ENCODE results near the gene REXO1.
"Not testable (repeated sequence)": the region's sequence is repeated elsewhere in the genome, so short reads cannot be mapped to it uniquely, and the experiment has no call there.

The REXO1 gene

DNA sequence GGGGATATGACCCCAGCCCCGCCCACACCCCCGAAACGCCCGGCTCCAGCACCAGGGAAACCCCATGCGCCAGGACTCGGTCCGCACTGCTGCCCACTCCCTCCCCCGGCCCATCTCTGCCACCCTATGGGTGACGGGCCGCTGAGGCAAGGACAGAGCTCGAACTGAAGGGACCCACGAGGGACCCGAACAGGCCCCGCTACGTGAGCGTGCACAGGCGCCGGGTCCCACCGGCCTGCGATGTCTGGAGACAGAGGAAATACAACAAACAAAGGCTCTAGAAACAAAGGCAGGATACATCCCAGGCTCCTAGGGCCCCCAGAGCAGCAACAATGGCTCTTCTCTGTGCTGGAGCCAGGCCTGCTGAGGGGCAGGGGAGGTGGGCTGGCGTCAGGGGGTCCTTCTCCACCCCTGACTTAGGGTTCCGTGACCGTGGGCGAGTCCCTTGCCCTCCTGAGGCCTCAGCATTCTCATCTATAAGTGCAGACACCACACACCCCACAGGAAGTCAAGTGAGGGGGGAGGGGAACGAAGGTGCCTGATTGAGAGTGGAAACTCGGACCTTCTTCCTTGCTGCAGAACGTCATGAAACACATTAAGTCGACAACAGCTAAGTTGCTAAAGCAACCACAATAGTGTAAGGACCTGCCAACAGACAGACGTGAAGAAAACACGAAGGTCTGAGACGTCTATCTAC is 34.0 kb upstream of the REXO1 start:
- Histone ChIP-seq H3K4me1 (ENCODE audit: control insufficient read depth, insufficient read depth, low read length) (peaks cover 21% of the 10 kb centered on the region), H3K36me3 (ENCODE audit: control insufficient read depth, insufficient read depth, low read length) (no peaks in the 10 kb centered on the region), H3K27me3 (ENCODE audit: control insufficient read depth, insufficient read depth, low read length) (no peaks in the 10 kb centered on the region), H3K9ac (ENCODE audit: low read length) (peak overlapping the region; percentile 15), H3K4me3 (ENCODE audit: low read length) (no peak overlapping the region), H3K9me3 (ENCODE audit: control insufficient read depth, low read length) (no peaks in the 10 kb centered on the region)

DNA sequence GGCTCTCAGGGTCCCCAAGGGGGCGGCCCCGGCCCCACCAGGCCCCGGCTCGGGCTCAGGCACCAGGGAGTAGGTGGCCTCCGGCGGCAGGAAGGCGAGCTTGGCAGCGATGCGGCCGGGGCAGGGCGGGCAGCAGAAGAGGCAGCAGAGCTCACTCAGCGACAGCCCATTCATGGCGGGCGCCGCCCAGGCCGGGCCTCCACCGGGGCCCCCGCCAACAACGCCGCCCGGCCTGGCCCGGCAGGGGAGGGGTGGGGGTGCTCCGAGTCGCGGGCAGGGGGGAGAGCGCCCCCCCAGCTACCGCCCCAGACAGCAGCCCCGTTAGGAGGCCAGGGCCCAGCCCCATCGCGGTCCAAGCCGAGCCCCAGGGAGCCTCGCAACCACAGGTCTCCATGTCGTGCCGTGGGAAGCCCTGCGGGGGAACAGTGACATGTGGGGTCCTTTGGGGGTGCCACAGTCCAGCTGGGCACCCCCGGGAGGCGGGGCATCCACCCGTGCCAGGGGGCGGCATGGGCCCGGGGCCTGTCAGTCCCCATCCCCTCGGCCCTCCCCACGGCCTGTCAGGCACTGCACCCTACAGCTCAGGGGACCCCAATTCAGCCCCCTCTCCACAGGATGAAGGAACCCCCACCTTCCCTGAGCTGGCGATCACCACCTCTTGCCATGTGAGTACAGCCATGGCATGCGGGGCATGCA is 33.3 kb upstream of the REXO1 start:
- H3K9me3 ChIP-seq (ENCODE audit: control insufficient read depth, low read length); H3K36me3 ChIP-seq (ENCODE audit: control insufficient read depth, insufficient read depth, low read length); H3K4me3 ChIP-seq (ENCODE audit: low read length); H3K27me3 ChIP-seq (ENCODE audit: control insufficient read depth, insufficient read depth, low read length); H3K9ac ChIP-seq (ENCODE audit: low read length): not testable (repeated sequence)
- H3K4me1 ChIP-seq (ENCODE audit: control insufficient read depth, insufficient read depth, low read length), result peaks cover 24% of the 10 kb centered on the region

DNA sequence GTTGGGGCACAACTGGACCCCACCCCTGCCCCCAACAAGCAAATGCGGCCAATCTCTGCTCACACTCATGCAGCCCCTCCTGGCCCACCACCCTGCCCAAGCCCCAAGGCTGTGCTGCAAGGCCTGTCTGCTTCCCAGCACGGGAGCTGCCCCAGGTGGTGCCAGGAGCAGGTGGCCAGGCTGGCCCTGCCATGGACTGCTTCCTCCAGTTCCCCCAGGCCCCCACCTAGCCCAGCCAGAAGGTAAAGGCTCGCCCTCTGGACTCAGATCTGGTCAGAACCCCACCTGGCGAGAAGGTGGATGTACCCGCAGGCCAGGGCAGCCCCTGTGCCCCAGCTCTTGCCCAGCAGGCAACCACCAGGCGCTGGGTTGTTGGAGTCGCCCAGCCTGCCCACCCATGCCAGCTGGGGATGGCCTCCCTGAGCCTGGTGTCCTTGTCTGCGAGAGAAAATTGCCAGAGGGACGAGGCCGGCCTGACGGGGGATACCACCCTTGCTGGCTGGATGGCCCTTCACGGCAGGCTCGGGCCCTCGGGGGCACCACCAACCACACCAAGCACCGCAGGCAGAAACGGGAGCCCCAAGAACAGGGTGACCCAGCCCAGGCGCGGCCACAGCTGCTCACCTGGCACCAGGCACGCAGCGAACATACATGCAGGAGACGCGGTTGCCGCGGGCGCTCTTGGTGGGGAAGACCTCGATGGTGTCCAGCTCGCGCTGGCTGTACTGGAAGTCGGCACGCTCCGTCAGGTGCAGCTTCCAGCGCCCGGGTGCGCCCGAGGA is 32.5 kb upstream of the REXO1 start:
- no peak overlapping the region for H3K4me3 ChIP-seq (ENCODE audit: low read length)
- no peak overlapping the region for H3K9ac ChIP-seq (ENCODE audit: low read length)
- H3K4me1 ChIP-seq (ENCODE audit: control insufficient read depth, insufficient read depth, low read length), result peaks cover 29% of the 10 kb centered on the region
- no peaks in the 10 kb centered on the region for H3K27me3 ChIP-seq (ENCODE audit: control insufficient read depth, insufficient read depth, low read length)
- H3K9me3 ChIP-seq (ENCODE audit: control insufficient read depth, low read length), result no peaks in the 10 kb centered on the region
- no peaks in the 10 kb centered on the region for H3K36me3 ChIP-seq (ENCODE audit: control insufficient read depth, insufficient read depth, low read length)

DNA sequence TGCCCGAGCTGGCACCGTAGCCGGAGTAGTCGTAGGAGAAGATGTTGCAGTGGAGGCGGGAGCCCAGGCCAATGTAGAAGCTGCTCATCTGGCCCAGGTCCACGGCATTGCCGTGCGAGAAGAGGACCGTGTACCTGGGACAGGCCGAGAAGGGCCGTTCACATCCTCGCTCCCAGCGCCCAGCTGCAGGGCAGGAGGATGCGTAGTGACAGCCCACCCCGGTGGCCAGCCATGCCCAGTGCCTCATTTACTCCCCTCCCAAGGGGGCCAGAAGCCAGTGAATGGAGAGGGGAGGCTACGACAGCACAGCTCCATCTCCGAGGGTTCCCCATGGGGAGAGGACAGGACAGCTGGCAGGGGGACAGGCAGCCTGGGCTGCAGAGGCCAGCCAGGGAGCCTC is 31.7 kb upstream of the REXO1 start:
- H3K9ac ChIP-seq (ENCODE audit: low read length); H3K4me3 ChIP-seq (ENCODE audit: low read length); H3K27me3 ChIP-seq (ENCODE audit: control insufficient read depth, insufficient read depth, low read length); H3K9me3 ChIP-seq (ENCODE audit: control insufficient read depth, low read length); H3K36me3 ChIP-seq (ENCODE audit: control insufficient read depth, insufficient read depth, low read length): not testable (repeated sequence)
- peaks cover 29% of the 10 kb centered on the region for H3K4me1 ChIP-seq (ENCODE audit: control insufficient read depth, insufficient read depth, low read length)

DNA sequence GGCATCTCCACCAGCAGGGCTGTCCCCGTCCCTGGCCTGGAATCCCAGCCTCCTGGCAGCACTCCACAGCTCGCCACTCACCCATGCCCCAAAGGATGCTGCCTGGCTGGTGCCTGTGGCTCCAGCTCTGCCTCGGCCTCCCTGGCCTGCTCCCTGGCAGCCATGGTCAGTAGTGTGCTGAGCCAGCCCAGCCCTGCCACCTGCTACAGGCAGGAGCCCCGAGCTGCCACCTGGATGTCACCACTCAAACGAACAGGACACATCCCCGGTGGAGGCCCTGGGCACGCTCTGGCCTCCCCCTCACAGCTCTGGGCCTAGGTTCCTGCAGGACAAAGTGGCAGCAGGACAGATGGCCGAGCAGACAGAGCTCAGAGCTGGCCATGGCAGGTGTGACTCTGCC is 30.3 kb upstream of the REXO1 start:
- H3K36me3 ChIP-seq (ENCODE audit: control insufficient read depth, insufficient read depth, low read length); H3K27me3 ChIP-seq (ENCODE audit: control insufficient read depth, insufficient read depth, low read length); H3K9ac ChIP-seq (ENCODE audit: low read length); H3K9me3 ChIP-seq (ENCODE audit: control insufficient read depth, low read length); H3K4me3 ChIP-seq (ENCODE audit: low read length): not testable (repeated sequence)
- H3K4me1 ChIP-seq (ENCODE audit: control insufficient read depth, insufficient read depth, low read length), result peaks cover 28% of the 10 kb centered on the region

DNA sequence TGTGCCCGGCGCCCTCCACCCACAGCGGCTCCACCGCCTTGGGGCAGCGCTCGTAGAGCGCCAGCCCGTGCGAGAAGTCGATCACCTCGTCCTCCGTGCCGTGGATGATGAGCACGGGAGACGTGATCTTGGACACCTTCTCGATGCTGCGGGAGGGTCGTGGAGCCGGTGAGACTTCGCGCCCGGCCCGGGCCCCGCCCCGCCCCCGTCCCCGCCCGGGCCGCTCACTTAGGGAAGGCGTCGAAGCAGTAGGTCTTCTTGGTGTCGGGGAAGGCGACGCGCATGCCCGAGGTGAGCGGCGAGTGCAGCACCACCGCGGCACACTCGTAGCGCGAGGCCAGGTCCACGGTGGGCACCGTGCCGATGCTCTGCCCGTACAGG is 29.0 kb upstream of the REXO1 start:
- H3K4me3 ChIP-seq (ENCODE audit: low read length), result not testable (repeated sequence)

DNA sequence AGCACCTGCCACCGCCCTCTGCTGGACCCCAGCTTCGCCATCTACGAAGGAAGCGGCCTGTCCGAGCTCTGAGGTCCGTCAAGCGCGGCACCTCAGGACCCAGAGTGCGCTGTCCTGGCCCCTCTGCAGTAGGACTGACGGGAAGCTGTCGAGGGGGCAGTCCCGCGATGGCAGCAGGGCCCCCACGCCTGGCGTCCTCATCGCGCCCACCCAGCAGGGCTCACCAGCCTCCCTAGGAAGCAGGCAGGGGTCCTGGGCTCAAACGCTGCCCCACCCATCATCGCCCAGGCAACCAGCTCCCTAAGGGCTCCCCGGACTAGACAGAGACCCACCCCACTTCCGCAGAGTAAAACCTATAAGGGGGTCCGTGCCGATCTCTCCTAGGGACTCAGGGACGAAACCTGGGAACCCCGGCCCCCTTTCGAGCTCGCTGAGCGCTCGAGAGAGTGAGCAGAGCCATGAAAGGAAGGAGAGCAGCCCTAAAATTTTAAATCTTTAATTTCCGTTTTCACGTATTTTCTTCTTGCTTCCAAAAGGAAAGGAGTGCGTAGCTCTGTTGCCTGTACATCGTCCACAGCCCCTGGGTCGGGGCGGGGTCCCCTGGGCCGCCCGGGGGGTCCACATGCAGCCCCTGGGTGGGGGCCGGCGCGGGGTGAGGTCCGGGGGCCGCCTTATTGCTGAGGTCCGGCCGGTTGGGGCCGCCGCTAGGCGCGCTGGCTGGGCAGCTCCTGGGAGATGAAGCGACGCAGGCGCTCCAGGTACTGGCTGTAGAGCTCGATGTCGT is 28.4 kb upstream of the REXO1 start:
- Histone ChIP-seq H3K9ac (ENCODE audit: low read length) (peak overlapping the region; percentile 87), H3K4me1 (ENCODE audit: control insufficient read depth, insufficient read depth, low read length) (peaks cover 32% of the 10 kb centered on the region)
- not testable (repeated sequence) for H3K9me3 ChIP-seq (ENCODE audit: control insufficient read depth, low read length); H3K4me3 ChIP-seq (ENCODE audit: low read length); H3K27me3 ChIP-seq (ENCODE audit: control insufficient read depth, insufficient read depth, low read length); H3K36me3 ChIP-seq (ENCODE audit: control insufficient read depth, insufficient read depth, low read length)

More for the DNA sequence above, 29.0 kb upstream of the REXO1 start:
- not testable (repeated sequence) for H3K9me3 ChIP-seq (ENCODE audit: control insufficient read depth, low read length); H3K27me3 ChIP-seq (ENCODE audit: control insufficient read depth, insufficient read depth, low read length); H3K36me3 ChIP-seq (ENCODE audit: control insufficient read depth, insufficient read depth, low read length); H3K9ac ChIP-seq (ENCODE audit: low read length)
- peaks cover 28% of the 10 kb centered on the region for H3K4me1 ChIP-seq (ENCODE audit: control insufficient read depth, insufficient read depth, low read length)

DNA sequence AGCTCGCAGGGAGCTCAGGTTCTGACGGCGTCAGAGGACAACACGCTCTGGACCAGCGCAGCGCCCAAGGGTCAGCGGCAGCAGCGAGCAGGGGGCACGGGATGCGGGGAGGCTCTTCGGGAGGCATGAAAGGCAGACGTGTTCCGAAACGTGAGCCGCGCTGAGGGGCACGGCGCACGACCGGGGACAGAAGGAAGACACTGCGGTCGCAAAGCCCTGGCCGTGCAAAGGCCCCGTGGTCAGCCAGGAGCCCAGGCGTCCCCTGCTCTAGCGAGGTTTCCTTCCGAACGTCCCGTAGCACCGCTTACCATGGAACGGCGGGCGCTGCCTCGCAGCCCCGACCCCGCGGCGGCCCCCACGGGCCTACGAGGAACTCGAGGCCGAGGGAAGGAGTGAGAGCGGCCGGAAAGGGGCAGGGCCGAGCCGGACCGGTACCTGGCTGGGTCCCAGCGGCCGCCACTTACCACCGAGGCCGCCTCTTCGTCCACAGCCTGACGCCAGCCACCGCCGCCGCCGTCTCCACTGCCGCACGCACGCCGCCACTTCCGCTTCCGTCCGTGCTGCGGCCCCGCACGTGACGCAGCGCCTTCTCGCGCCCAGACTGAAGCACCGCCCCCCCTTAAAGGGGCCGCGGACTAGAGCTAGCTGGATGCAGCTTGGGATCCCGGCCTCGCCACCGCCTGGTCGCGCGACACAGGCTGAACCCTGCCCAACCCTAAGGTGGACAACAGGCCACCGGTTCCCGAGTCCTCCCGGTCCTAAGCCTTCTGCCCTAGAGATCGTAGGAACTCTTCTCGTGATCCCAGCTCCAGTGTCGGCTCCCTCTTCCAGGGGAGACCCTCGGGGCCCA is 27.6 kb upstream of the REXO1 start:
- Histone ChIP-seq H3K27me3 (ENCODE audit: control insufficient read depth, insufficient read depth, low read length) (no peaks in the 10 kb centered on the region), H3K9ac (ENCODE audit: low read length) (peak overlapping the region; percentile 87), H3K36me3 (ENCODE audit: control insufficient read depth, insufficient read depth, low read length) (no peaks in the 10 kb centered on the region), H3K4me1 (ENCODE audit: control insufficient read depth, insufficient read depth, low read length) (peaks cover 37% of the 10 kb centered on the region), H3K9me3 (ENCODE audit: control insufficient read depth, low read length) (no peaks in the 10 kb centered on the region), H3K4me3 (ENCODE audit: low read length) (peak overlapping the region; percentile 93)

DNA sequence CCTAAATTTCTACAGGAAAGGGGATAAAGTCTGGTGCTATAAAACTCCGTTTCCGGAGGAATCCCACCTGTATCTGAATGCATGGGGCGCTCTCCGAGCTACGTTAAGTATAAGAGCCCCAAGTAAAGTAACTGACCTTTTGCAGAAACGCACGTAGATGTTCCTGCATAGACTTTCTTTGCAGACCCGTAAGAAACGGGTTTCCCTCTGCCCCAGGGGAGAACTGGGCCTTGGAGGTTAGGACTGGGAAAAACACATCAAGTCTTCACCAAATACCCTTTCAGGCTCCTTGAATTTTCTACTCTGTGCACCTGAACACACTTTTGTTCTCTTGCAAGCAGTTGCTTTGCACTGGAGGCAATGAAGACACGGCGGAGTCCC is 27.0 kb upstream of the REXO1 start:
- Histone ChIP-seq H3K9ac (ENCODE audit: low read length) (peak overlapping the region; percentile 87), H3K4me1 (ENCODE audit: control insufficient read depth, insufficient read depth, low read length) (peaks cover 37% of the 10 kb centered on the region)

DNA sequence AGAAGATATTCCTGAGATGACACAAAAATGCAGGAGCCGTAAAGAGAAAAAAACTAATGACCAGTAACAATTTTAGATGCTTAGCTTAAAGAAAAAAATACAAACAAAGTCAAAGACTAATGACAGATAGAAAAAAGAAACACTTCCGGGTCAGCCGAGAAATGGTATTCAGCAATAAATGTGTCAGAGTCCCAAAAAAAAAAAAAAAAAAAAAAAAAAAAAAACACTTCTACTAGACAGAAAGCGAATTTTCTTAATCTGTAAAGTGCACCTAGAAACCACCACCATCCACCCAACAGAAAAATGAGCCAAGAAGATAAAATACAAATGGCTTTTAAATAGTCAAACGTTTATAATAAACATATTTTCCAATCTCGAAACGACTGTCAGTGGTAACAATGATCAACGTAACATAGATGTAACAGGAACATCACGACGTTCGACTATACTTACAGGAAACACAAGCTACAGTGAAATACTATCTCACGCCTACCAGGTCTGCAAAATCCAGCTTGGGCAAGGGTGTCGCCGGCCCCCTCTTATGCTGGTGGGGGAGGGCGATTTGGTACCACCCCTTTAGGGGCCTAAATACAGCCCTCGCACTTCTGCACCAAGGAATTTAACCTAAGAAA is 26.4 kb upstream of the REXO1 start:
- H3K4me3 ChIP-seq (ENCODE audit: low read length), result peak overlapping the region; percentile 93
- no peak overlapping the region for H3K9ac ChIP-seq (ENCODE audit: low read length)

More for the DNA sequence above, 27.0 kb upstream of the REXO1 start:
- H3K4me3 ChIP-seq (ENCODE audit: low read length), result peak overlapping the region; percentile 93
- H3K27me3 ChIP-seq (ENCODE audit: control insufficient read depth, insufficient read depth, low read length); H3K36me3 ChIP-seq (ENCODE audit: control insufficient read depth, insufficient read depth, low read length); H3K9me3 ChIP-seq (ENCODE audit: control insufficient read depth, low read length): not testable (repeated sequence)

More for the DNA sequence above, 26.4 kb upstream of the REXO1 start:
- Histone ChIP-seq H3K36me3 (ENCODE audit: control insufficient read depth, insufficient read depth, low read length) (no peaks in the 10 kb centered on the region), H3K9me3 (ENCODE audit: control insufficient read depth, low read length) (no peaks in the 10 kb centered on the region), H3K27me3 (ENCODE audit: control insufficient read depth, insufficient read depth, low read length) (no peaks in the 10 kb centered on the region), H3K4me1 (ENCODE audit: control insufficient read depth, insufficient read depth, low read length) (peaks cover 37% of the 10 kb centered on the region)

Data from mucosa of stomach (tissue), 1 donor.